Measurements from ENCODE around the gene DDX17. TPM values are rescaled to one million over a fixed set of nuclear protein-coding genes. Genes with fewer than 3 reads are reported as not detected.

The DDX17 gene
- total and polyA plus RNA-seq, 12 donors = 76.2 to 241 (median 169) TPM

GRCh38 chr22:38501797-38502672 is 4.1 kb downstream of the DDX17 start:
- H3K4me1 ChIP-seq = peaks cover 2 to 68% (median 57%) of the 10 kb centered on the region in 9 donors
- no peaks in the 10 kb centered on the region for H3K27me3 ChIP-seq
- no peaks in the 10 kb centered on the region for H3K9me3 ChIP-seq
- H3K4me3 ChIP-seq = peak overlapping the region in 7 of 10 donors; percentile 70 to 88 (median 79)
- TF ChIP-seq CTCF (IDR thresholded peaks at IDR 0.05) = no peak
- no peak for ATAC-seq
- 78 to 81% methylated on average over 10 of the region's 10 CpGs for WGBS, 2 donors
- peak overlapping the region in 1 of 10 donors; percentile 4 for H3K27ac ChIP-seq
- H3K36me3 ChIP-seq = peaks cover 0 to 76% (median 40%) of the 10 kb centered on the region in 9 donors
- no peak for DNase-seq
- intact Hi-C loops (cut with DNase I) = loop anchor here in 7 of 10 donors (5.0 to 10.0 kb wide), 9 partner anchors 35 to 203 kb away; partner anchors contain the start of genes KDELR3 (in 2 of the 7), CBY1 (in 1 of the 7), DMC1 (in 1 of the 7) and FAM227A (in 1 of the 7)

- Histone ChIP-seq H3K27me3 (no peaks in the 10 kb centered on the region), H3K36me3 (peaks cover 5 to 100% (median 80%) of the 10 kb centered on the region in 9 donors), H3K4me3 (no peak overlapping the region), H3K4me1 (peaks cover 0 to 77% (median 50%) of the 10 kb centered on the region in 9 donors), H3K9me3 (no peaks in the 10 kb centered on the region), H3K27ac (no peak overlapping the region)
- TF ChIP-seq CTCF (IDR thresholded peaks at IDR 0.05) = no peak
- no peak for DNase-seq
- intact Hi-C loops (cut with DNase I) = no loop called here
- no peak for ATAC-seq
- 88 to 92% methylated on average over 3 of the region's 3 CpGs for WGBS, 2 donors
Observed at GRCh38 chr22:38497869-38498268, 8.2 kb downstream of the DDX17 start.

GRCh38 chr22:38494939-38495338 is 11.2 kb downstream of the DDX17 start:
- intact Hi-C loops (cut with DNase I) = no loop called here
- ATAC-seq (no peak), DNase-seq (no peak)
- no peak for TF ChIP-seq CTCF (IDR thresholded peaks at IDR 0.05)
- Histone ChIP-seq H3K27ac (no peak overlapping the region), H3K27me3 (no peaks in the 10 kb centered on the region), H3K9me3 (no peaks in the 10 kb centered on the region), H3K4me1 (peaks cover 0 to 76% (median 52%) of the 10 kb centered on the region in 9 donors), H3K4me3 (no peak overlapping the region), H3K36me3 (peaks cover 5 to 100% (median 97%) of the 10 kb centered on the region in 9 donors)
- WGBS, 2 donors = 82 to 83% methylated on average over 12 of the region's 12 CpGs

GRCh38 chr22:38494498-38494897 is 11.6 kb downstream of the DDX17 start:
- no peak for DNase-seq
- intact Hi-C loops (cut with DNase I) = no loop called here
- TF ChIP-seq CTCF (IDR thresholded peaks at IDR 0.05) = no peak
- Histone ChIP-seq H3K27me3 (no peaks in the 10 kb centered on the region), H3K36me3 (peaks cover 5 to 100% (median 97%) of the 10 kb centered on the region in 9 donors), H3K27ac (peak overlapping the region in 1 of 10 donors; percentile 3), H3K4me1 (peaks cover 0 to 74% (median 52%) of the 10 kb centered on the region in 9 donors), H3K9me3 (no peaks in the 10 kb centered on the region), H3K4me3 (no peak overlapping the region)
- no peak for ATAC-seq
- 18 to 23% methylated on average over 2 of the region's 2 CpGs for WGBS, 2 donors
